DOHH2 (cell line): ENCODE results near the gene MBD5.
A peak's percentile ranks its signal among the peaks of the same experiment; 100 is the strongest.

Experiments
- H3F3A ChIP-seq: fragments of 200-600 bp; sonication (generic), shearing (Covaris generic); 2 replicates; pipeline ENCODE4 v1.6.0; 2016; ENCODE audit warnings: antibody characterized with exemption, mild to moderate bottlenecking; ENCODE audit not compliant: control insufficient read depth, insufficient read depth
- H3K27ac ChIP-seq: fragments of 200-600 bp; sonication (generic); 2 replicates; pipeline ENCODE4 v1.5.1; 2014; ENCODE audit warnings: low read depth, mild to moderate bottlenecking, low read length, moderate library complexity
- H3K27me3 ChIP-seq: fragments of 200-600 bp; sonication (generic); 2 replicates; pipeline ENCODE4 v1.6.1; 2014; ENCODE audit warnings: mild to moderate bottlenecking, low read length, mixed read lengths; ENCODE audit not compliant: control insufficient read depth
- H3K36me3 ChIP-seq: fragments of 200-600 bp; sonication (generic); 2 replicates; pipeline ENCODE4 v1.6.1; 2014; ENCODE audit warnings: mild to moderate bottlenecking, low read length, moderate library complexity, mixed read lengths; ENCODE audit not compliant: control insufficient read depth
- H3K4me1 ChIP-seq: fragments of 200-600 bp; sonication (generic); 2 replicates; pipeline ENCODE4 v1.6.1; 2014; ENCODE audit warnings: mild to moderate bottlenecking, low read length, mixed read lengths; ENCODE audit not compliant: control insufficient read depth
- H3K4me2 ChIP-seq: fragments of 200-600 bp; sonication (generic); 2 replicates; pipeline ENCODE4 v1.6.0; 2014; ENCODE audit warnings: mild to moderate bottlenecking, low read length, moderate library complexity
- H3K4me3 ChIP-seq: fragments of 200-600 bp; sonication (generic); 2 replicates; pipeline ENCODE4 v1.5.1; 2014; ENCODE audit warnings: mild to moderate bottlenecking, low read length, mixed read lengths
- H3K79me2 ChIP-seq: fragments of 200-600 bp; sonication (generic); 2 replicates; pipeline ENCODE4 v1.6.1; 2014; ENCODE audit warnings: mild to moderate bottlenecking, low read length, mixed read lengths; ENCODE audit not compliant: control insufficient read depth
- H3K9me2 ChIP-seq: fragments of 200-600 bp; sonication (generic); replicated peaks from 2 replicates; pipeline ENCODE4 v1.6.1; 2014; ENCODE audit warnings: mild to moderate bottlenecking, low read length, mixed read lengths; ENCODE audit not compliant: control insufficient read depth
- H3K9me3 ChIP-seq: fragments of 200-600 bp; sonication (generic); 2 replicates; pipeline ENCODE4 v1.6.1; 2014; ENCODE audit warnings: antibody characterized with exemption, low read length, mixed read lengths; ENCODE audit not compliant: control insufficient read depth, insufficient read depth
- H4K20me1 ChIP-seq: fragments of 200-600 bp; sonication (generic); 2 replicates; pipeline ENCODE4 v1.6.0; 2014; ENCODE audit warnings: low read depth, mild to moderate bottlenecking, antibody characterized with exemption, low read length, moderate library complexity; ENCODE audit not compliant: control insufficient read depth, insufficient read depth
- EZH2phosphoT487 ChIP-seq: fragments of 200-600 bp; sonication (generic); IDR thresholded peaks from 2 replicates; pipeline ENCODE4 v1.6.1; 2017; ENCODE audit warnings: borderline replicate concordance, mild to moderate bottlenecking, antibody characterized with exemption, low read length, moderate library complexity, mixed read lengths
- TF ChIP-seq, protein P1 (sequence below): fragments of 200-600 bp; sonication (generic); IDR thresholded peaks from one replicate; pipeline ENCODE4 v1.5.1; 2014; ENCODE audit warnings: antibody characterized with exemption, mild to moderate bottlenecking, low read depth, low read length; ENCODE audit not compliant: poor library complexity, severe bottlenecking

MBD5 gene

DNA sequence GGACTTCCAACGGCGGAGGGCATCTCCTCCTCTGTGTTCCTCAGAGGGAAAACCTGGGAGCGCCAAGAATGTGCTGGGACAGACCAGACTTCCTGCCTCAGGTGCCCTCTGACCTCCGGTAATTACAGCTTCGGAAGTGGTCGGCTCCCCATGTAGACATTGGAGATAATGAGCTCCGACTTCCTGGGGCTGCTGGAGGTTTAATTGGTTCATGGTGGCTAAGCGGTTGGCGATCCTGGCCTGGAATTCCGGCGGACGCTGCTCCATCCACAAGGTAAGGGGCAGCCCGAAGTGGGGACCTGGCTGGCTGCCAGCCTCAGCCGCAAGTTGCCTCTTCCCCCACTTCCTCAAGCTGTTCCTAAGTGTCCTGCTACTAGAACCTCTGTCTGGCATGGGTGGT, 540.5 kb downstream of the MBD5 start:
- Histone ChIP-seq H3K36me3 (no peaks in the 10 kb centered on the region), H4K20me1 (no peaks in the 10 kb centered on the region), H3K79me2 (no peaks in the 10 kb centered on the region), H3K27me3 (no peaks in the 10 kb centered on the region), H3K9me3 (no peaks in the 10 kb centered on the region), H3K27ac (no peak overlapping the region), H3K4me1 (peaks cover 16% of the 10 kb centered on the region), H3K9me2 (no peaks in the 10 kb centered on the region), H3K4me2 (no peak overlapping the region), H3K4me3 (no peak overlapping the region), H3F3A (no peaks in the 10 kb centered on the region)
- no peak for TF ChIP-seq EZH2phosphoT487
- TF ChIP-seq, protein P1, sequence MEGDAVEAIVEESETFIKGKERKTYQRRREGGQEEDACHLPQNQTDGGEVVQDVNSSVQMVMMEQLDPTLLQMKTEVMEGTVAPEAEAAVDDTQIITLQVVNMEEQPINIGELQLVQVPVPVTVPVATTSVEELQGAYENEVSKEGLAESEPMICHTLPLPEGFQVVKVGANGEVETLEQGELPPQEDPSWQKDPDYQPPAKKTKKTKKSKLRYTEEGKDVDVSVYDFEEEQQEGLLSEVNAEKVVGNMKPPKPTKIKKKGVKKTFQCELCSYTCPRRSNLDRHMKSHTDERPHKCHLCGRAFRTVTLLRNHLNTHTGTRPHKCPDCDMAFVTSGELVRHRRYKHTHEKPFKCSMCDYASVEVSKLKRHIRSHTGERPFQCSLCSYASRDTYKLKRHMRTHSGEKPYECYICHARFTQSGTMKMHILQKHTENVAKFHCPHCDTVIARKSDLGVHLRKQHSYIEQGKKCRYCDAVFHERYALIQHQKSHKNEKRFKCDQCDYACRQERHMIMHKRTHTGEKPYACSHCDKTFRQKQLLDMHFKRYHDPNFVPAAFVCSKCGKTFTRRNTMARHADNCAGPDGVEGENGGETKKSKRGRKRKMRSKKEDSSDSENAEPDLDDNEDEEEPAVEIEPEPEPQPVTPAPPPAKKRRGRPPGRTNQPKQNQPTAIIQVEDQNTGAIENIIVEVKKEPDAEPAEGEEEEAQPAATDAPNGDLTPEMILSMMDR: no peak

DNA sequence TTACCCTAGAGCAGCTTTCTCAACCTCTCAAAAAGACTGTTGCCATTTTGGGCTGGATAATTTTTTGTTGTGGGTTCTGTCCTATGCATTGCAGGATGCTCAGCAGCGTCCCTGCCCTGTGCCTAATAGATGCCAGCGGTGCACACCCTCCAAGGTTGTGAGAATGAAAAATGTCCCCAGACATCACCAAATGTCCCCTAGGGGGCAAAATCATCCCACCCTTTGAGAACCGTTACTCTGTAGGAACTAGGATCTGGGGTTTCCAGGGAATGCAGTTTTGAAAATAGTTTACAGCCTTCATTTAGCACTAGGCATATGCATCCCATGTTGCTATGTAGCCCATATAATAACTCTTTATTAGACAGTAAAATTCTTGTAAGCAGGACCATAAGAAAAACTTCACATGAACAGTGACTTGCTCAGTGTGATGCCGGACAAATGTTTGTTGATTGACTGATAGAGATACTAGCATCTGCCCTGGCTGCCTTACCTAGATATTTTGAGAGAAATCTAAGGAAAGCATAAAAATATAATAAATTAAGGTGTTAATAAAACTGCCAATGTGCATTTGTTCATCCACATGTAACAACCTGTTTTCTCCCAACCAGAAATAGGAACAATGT, 544.5 kb downstream of the MBD5 start:
- Histone ChIP-seq H3K9me2 (no peaks in the 10 kb centered on the region), H3K4me2 (no peak overlapping the region), H3K36me3 (no peaks in the 10 kb centered on the region), H3K27ac (no peak overlapping the region), H3K79me2 (no peaks in the 10 kb centered on the region), H3K4me1 (no peaks in the 10 kb centered on the region), H3F3A (no peaks in the 10 kb centered on the region), H3K9me3 (no peaks in the 10 kb centered on the region), H3K27me3 (no peaks in the 10 kb centered on the region), H4K20me1 (no peaks in the 10 kb centered on the region), H3K4me3 (no peak overlapping the region)
- TF ChIP-seq, protein P1: peak; percentile 41
- no peak for TF ChIP-seq EZH2phosphoT487
